SK-N-MC (cell line): ENCODE measurements around the gene C6orf47.

Experiments used
- EZH2 ChIP-seq: fragments of 200-600 bp; sonication (generic); IDR thresholded peaks from one replicate; pipeline ENCODE4 v1.6.1; 2017; ENCODE audit warnings: antibody characterized with exemption
- FOXP2 ChIP-seq: optimal IDR thresholded peaks from 2 replicates; pipeline ENCODE3; 2011; ENCODE audit warnings: mild to moderate bottlenecking, moderate library complexity; ENCODE audit not compliant: insufficient read depth; ENCODE audit errors: extremely low read length, control extremely low read depth
- POLR2AphosphoS5 ChIP-seq: IDR thresholded peaks from 2 replicates; pipeline ENCODE4 v1.6.1; 2012; ENCODE audit warnings: mild to moderate bottlenecking, low read depth, low read length, borderline replicate concordance

- TF ChIP-seq FOXP2 = no peak
- TF ChIP-seq POLR2AphosphoS5 = no peak
- TF ChIP-seq EZH2 = no peak
These were observed 2.8 kb upstream of the C6orf47 start for GRCh38 chr6:31663126-31663960.
